Colonic mucosa (tissue), 4 donors: ENCODE measurements around the gene REEP3. TPM values are rescaled to one million over a fixed set of nuclear protein-coding genes. Genes with fewer than 3 reads are reported as not detected.

Experiments used
- DNase-seq: peaks from one replicate; pipeline ENCODE4 v3.0.0-alpha.2; 2020
- H3K27ac ChIP-seq: fragments of 200-600 bp; one replicate; pipeline ENCODE4 v1.8.0; 2021
- H3K27me3 ChIP-seq: fragments of 200-600 bp; one replicate; pipeline ENCODE4 v1.8.0; 2021
- H3K36me3 ChIP-seq: fragments of 200-600 bp; one replicate; pipeline ENCODE4 v1.8.0; 2021
- H3K4me1 ChIP-seq: fragments of 200-600 bp; one replicate; pipeline ENCODE4 v1.8.0; 2021; ENCODE audit warnings: mild to moderate bottlenecking
- H3K4me3 ChIP-seq: fragments of 200-600 bp; one replicate; pipeline ENCODE4 v1.8.0; 2021
- H3K9ac ChIP-seq, 2 donors: one replicate each; pipeline ENCODE4 v1.7.0; 2013; ENCODE audit warnings: control low read depth in 2 of 2, low read depth in 2 of 2, low read length in 2 of 2
- H3K9me3 ChIP-seq: fragments of 200-600 bp; one replicate; pipeline ENCODE4 v1.8.0; 2021
- CTCF ChIP-seq: fragments of 200-600 bp; IDR thresholded peaks from one replicate; pipeline ENCODE4 v1.8.0; 2022; ENCODE audit warnings: antibody characterized with exemption, mild to moderate bottlenecking
- intact Hi-C: fragments of 100-400 bp; cut with DNase I; formaldehyde crosslinking; loops from one replicate; pipeline ENCODE4 v1.14.1; 2022
- total RNA-seq, 2 donors: library from RNA; stranded (reverse); fragmentation: NEBNext Ultra II Directional in 1 of 2; extraction: Animal tissue kit (Norgen Biotek cat#: 25700) in 1 of 2; gene quantifications; one replicate each; pipeline ENCODE4 v1.2.1, GENCODE V29; 2021
- donor health status: healthy.
- donor health status: DM: no; HTN: no; CAD: no.
- donor health status: DM: no; HTN: no; CAD: no.

REEP3 gene
- total RNA-seq, 2 donors from 2014 or later: 33.1 to 66.0 TPM

GRCh38 chr10:63542835-63543575 is 21.8 kb downstream of the REEP3 start:
- H3K36me3 ChIP-seq: no peaks in the 10 kb centered on the region
- H3K9me3 ChIP-seq: no peaks in the 10 kb centered on the region
- no peak overlapping the region for H3K9ac ChIP-seq
- H3K27ac ChIP-seq: no peak overlapping the region
- H3K4me3 ChIP-seq: no peak overlapping the region
- H3K4me1 ChIP-seq: no peaks in the 10 kb centered on the region
- no peaks in the 10 kb centered on the region for H3K27me3 ChIP-seq
- intact Hi-C loops: no loop called here
- TF ChIP-seq CTCF: no peak
- no peak for DNase-seq

- intact Hi-C loops: no loop called here
- no peak overlapping the region for H3K27ac ChIP-seq
- DNase-seq: no peak
Observed at GRCh38 chr10:63543576-63543962, 22.4 kb downstream of the REEP3 start.

GRCh38 chr10:63544418-63544817 is 23.2 kb downstream of the REEP3 start:
- intact Hi-C loops: no loop called here
- no peak overlapping the region for H3K9ac ChIP-seq
- H3K9me3 ChIP-seq: no peaks in the 10 kb centered on the region
- H3K27me3 ChIP-seq: no peaks in the 10 kb centered on the region
- no peak for TF ChIP-seq CTCF
- DNase-seq: no peak
- H3K4me1 ChIP-seq: no peaks in the 10 kb centered on the region
- H3K27ac ChIP-seq: no peak overlapping the region
- no peaks in the 10 kb centered on the region for H3K36me3 ChIP-seq
- H3K4me3 ChIP-seq: no peak overlapping the region

More at GRCh38 chr10:63543576-63543962, 22.4 kb downstream of the REEP3 start:
- Histone ChIP-seq H3K4me1 (no peaks in the 10 kb centered on the region), H3K27me3 (no peaks in the 10 kb centered on the region), H3K9me3 (no peaks in the 10 kb centered on the region), H3K4me3 (no peak overlapping the region), H3K9ac (no peak overlapping the region), H3K36me3 (no peaks in the 10 kb centered on the region)
- no peak for TF ChIP-seq CTCF

- no peak overlapping the region for H3K4me3 ChIP-seq
- no peaks in the 10 kb centered on the region for H3K36me3 ChIP-seq
- DNase-seq: no peak
- no peak for TF ChIP-seq CTCF
- H3K27me3 ChIP-seq: no peaks in the 10 kb centered on the region
- H3K4me1 ChIP-seq: no peaks in the 10 kb centered on the region
- no peak overlapping the region for H3K9ac ChIP-seq
- intact Hi-C loops: no loop called here
- no peaks in the 10 kb centered on the region for H3K9me3 ChIP-seq
- no peak overlapping the region for H3K27ac ChIP-seq
Observed at GRCh38 chr10:63547628-63548360, 26.6 kb downstream of the REEP3 start.

GRCh38 chr10:63548860-63549259 is 27.7 kb downstream of the REEP3 start:
- DNase-seq: no peak
- intact Hi-C loops: no loop called here
- no peak for TF ChIP-seq CTCF
- Histone ChIP-seq H3K27me3 (no peaks in the 10 kb centered on the region), H3K4me1 (no peaks in the 10 kb centered on the region), H3K9me3 (no peaks in the 10 kb centered on the region), H3K9ac (no peak overlapping the region), H3K36me3 (no peaks in the 10 kb centered on the region), H3K4me3 (no peak overlapping the region), H3K27ac (no peak overlapping the region)
